OCI-LY3 (cell line): Measurements from ENCODE around the gene SETBP1.

Source experiments
- EZH2phosphoT487 ChIP-seq: fragments of 200-600 bp; shearing (Covaris generic); IDR thresholded peaks from 2 replicates; pipeline ENCODE4 v1.6.1; 2018; ENCODE audit warnings: antibody characterized with exemption, mixed run types, low read depth
- TF ChIP-seq, protein P1 (sequence below): fragments of 200-600, 300-600 bp; sonication (generic); IDR thresholded peaks from 2 replicates; pipeline ENCODE4 v1.5.1; 2014; ENCODE audit warnings: antibody characterized with exemption, low read length, low read depth

DNA sequence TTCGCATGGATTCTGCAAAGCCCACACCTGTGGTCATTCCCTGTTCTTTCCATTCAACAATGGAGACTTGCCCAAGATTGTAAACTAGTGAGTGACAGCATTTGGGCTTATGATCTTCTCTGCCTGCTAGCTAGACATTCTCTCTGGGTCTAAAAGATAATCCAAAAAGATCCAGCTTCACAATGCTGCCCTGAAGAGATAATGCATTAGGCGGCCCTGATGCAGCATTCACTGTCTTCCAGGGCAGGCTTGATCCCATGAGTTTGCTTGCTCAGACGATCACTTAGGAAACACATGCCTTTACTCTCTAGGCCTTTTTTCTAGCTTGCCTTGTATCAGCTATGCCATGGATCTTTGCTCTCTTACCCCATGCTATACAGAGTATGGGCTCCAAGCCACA is 196.1 kb downstream of the SETBP1 start:
- TF ChIP-seq, protein P1, sequence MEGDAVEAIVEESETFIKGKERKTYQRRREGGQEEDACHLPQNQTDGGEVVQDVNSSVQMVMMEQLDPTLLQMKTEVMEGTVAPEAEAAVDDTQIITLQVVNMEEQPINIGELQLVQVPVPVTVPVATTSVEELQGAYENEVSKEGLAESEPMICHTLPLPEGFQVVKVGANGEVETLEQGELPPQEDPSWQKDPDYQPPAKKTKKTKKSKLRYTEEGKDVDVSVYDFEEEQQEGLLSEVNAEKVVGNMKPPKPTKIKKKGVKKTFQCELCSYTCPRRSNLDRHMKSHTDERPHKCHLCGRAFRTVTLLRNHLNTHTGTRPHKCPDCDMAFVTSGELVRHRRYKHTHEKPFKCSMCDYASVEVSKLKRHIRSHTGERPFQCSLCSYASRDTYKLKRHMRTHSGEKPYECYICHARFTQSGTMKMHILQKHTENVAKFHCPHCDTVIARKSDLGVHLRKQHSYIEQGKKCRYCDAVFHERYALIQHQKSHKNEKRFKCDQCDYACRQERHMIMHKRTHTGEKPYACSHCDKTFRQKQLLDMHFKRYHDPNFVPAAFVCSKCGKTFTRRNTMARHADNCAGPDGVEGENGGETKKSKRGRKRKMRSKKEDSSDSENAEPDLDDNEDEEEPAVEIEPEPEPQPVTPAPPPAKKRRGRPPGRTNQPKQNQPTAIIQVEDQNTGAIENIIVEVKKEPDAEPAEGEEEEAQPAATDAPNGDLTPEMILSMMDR = no peak
- no peak for TF ChIP-seq EZH2phosphoT487
